ENCODE results near the gene RAB31.

DNA sequence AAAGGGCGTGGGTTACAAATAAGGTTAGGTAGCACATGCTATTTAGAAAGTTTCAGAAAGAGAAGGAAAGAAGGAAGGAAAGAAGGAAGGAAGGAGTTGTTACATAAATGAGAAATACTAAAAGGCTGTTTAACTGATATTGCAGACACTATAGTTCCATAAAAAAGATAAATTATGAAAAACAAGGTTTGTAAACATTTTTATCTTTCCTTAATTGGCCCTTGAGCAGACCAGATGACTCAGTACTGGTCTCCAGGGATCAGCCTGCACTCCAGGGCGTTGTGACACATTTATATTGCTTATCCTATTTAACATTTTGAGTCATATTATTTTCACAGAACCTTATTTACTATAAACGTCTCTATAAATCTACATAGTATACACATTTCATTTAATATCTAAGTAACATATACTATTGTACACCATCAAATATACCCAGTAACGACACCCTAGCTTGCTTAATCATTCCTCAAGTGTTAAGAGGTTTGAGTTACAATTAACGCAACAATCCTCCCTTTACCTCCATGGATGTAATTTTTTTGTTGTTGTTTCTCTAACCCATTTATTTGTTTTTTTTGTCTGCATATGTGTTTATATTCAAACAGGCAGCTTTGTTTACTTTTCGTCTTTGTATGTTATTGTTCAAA, 2.8 kb upstream of the RAB31 start:
- no peak for TF ChIP-seq POLR2AphosphoS5 (IDR thresholded peaks at IDR 0.05)
- no peak for TF ChIP-seq EZH2 (IDR thresholded peaks at IDR 0.05; ENCODE audit: borderline replicate concordance, insufficient read depth, low read length, poor library complexity, severe bottlenecking)
- TF ChIP-seq SMC3 (conservative IDR thresholded peaks at IDR 0.05; ENCODE audit: poor library complexity): no peak
- TF ChIP-seq TAF1 (IDR thresholded peaks at IDR 0.05; ENCODE audit: low read depth): no peak

Data from neural cell (in vitro differentiated cells).